K562 (cell line): ENCODE measurements around the gene GLRX. TPM values are rescaled to one million over a fixed set of nuclear protein-coding genes. Genes with fewer than 3 reads are reported as not detected.

Source experiments
- BRF1 ChIP-seq: IDR thresholded peaks from 3 replicates; pipeline ENCODE4 v1.6.1; 2011; ENCODE audit warnings: borderline replicate concordance, mild to moderate bottlenecking; ENCODE audit not compliant: insufficient read length; ENCODE audit errors: extremely low read depth
- NFXL1 ChIP-seq: fragments of 450-650 bp; formaldehyde crosslinking; IDR thresholded peaks from 2 replicates; pipeline ENCODE4 v1.4.0; 2021; ENCODE audit warnings: mild to moderate bottlenecking
- ZFX ChIP-seq: sonication (generic); formaldehyde crosslinking; IDR thresholded peaks from 2 replicates; pipeline ENCODE4 v1.8.0; 2022; ENCODE audit warnings: mild to moderate bottlenecking, missing genetic modification reagents, moderate library complexity
- ZNF277 ChIP-seq: fragments of 250-450 bp; sonication (Bioruptor Pico); IDR thresholded peaks from 2 replicates; pipeline ENCODE4 v1.8.0; 2022; ENCODE audit warnings: inconsistent platforms, mild to moderate bottlenecking, moderate library complexity, borderline replicate concordance
- ZNF77 ChIP-seq: fragments of 250-450 bp; sonication (Bioruptor Pico); IDR thresholded peaks from 2 replicates; pipeline ENCODE4 v1.5.0; 2020
- polyA plus RNA-seq, 8 experiments: library from polyadenylated mRNA; depleted of rRNA in 4 of 8; stranded (reverse) in 5 of 8; unstranded in 3 of 8; fragments of >200 nt; fragmentation: Nextera tagmentation in 2 of 8; fragmentation: Illumina TruSeq in 1 of 8; extraction: Ambion mirVana in 2 of 8; extraction: Trizol in 1 of 8; gene quantifications; 2 replicates each; pipeline versions ENCODE4 v1.2.1 to v1.2.3, GENCODE V29; 2011 to 2014; ENCODE audit warnings: inconsistent platforms in 1 of 8, missing spikeins in 1 of 8
- total RNA-seq, 7 experiments: library from RNA; depleted of rRNA in 6 of 7; stranded (reverse); fragments of >200 nt in 6 of 7; fragmentation: Illumina TruSeq in 2 of 7; extraction: Trizol in 2 of 7; gene quantifications; 2 replicates each; pipeline versions ENCODE4 v1.2.1 to v1.2.3, GENCODE V29; 2011 to 2021; ENCODE audit warnings: low replicate concordance in 1 of 7
- TF ChIP-seq, protein P1 (sequence below), 2 experiments: fragments of 450-650 bp; IDR thresholded peaks; 2 replicates each; pipeline ENCODE4 v1.6.1; 2016; ENCODE audit warnings: mild to moderate bottlenecking in 2 of 2, borderline replicate concordance in 1 of 2, low read depth in 1 of 2, moderate library complexity in 1 of 2
- TF ChIP-seq, protein P2 (sequence below), 2 experiments: fragments of 450-650 bp in 1 of 2; sonication (generic) in 1 of 2; formaldehyde crosslinking in 1 of 2; IDR thresholded peaks; 2 replicates each; pipeline versions ENCODE4 v1.7.1 to v1.9.0; 2016 to 2022; ENCODE audit warnings: inconsistent platforms in 1 of 2, mild to moderate bottlenecking in 1 of 2, missing genetic modification reagents in 1 of 2

GLRX gene
- total and polyA plus RNA-seq, 9 of the 15 experiments (the other 6 are each of a cell fraction or from before 2014, with no cell fraction given): 2.3 to 11.2 (median 4.6) TPM

GRCh38 chr5:95842854-95843544 is 20.5 kb upstream of the GLRX start (continued):
- no peak for TF ChIP-seq ZNF277 (CRISPR knock-in tag)
- TF ChIP-seq ZNF77 (CRISPR knock-in tag): no peak
- no peak for TF ChIP-seq BRF1
- TF ChIP-seq NFXL1 (CRISPR knock-in tag): no peak
- peak; percentile 64 for TF ChIP-seq ZFX
- TF ChIP-seq, protein P1, sequence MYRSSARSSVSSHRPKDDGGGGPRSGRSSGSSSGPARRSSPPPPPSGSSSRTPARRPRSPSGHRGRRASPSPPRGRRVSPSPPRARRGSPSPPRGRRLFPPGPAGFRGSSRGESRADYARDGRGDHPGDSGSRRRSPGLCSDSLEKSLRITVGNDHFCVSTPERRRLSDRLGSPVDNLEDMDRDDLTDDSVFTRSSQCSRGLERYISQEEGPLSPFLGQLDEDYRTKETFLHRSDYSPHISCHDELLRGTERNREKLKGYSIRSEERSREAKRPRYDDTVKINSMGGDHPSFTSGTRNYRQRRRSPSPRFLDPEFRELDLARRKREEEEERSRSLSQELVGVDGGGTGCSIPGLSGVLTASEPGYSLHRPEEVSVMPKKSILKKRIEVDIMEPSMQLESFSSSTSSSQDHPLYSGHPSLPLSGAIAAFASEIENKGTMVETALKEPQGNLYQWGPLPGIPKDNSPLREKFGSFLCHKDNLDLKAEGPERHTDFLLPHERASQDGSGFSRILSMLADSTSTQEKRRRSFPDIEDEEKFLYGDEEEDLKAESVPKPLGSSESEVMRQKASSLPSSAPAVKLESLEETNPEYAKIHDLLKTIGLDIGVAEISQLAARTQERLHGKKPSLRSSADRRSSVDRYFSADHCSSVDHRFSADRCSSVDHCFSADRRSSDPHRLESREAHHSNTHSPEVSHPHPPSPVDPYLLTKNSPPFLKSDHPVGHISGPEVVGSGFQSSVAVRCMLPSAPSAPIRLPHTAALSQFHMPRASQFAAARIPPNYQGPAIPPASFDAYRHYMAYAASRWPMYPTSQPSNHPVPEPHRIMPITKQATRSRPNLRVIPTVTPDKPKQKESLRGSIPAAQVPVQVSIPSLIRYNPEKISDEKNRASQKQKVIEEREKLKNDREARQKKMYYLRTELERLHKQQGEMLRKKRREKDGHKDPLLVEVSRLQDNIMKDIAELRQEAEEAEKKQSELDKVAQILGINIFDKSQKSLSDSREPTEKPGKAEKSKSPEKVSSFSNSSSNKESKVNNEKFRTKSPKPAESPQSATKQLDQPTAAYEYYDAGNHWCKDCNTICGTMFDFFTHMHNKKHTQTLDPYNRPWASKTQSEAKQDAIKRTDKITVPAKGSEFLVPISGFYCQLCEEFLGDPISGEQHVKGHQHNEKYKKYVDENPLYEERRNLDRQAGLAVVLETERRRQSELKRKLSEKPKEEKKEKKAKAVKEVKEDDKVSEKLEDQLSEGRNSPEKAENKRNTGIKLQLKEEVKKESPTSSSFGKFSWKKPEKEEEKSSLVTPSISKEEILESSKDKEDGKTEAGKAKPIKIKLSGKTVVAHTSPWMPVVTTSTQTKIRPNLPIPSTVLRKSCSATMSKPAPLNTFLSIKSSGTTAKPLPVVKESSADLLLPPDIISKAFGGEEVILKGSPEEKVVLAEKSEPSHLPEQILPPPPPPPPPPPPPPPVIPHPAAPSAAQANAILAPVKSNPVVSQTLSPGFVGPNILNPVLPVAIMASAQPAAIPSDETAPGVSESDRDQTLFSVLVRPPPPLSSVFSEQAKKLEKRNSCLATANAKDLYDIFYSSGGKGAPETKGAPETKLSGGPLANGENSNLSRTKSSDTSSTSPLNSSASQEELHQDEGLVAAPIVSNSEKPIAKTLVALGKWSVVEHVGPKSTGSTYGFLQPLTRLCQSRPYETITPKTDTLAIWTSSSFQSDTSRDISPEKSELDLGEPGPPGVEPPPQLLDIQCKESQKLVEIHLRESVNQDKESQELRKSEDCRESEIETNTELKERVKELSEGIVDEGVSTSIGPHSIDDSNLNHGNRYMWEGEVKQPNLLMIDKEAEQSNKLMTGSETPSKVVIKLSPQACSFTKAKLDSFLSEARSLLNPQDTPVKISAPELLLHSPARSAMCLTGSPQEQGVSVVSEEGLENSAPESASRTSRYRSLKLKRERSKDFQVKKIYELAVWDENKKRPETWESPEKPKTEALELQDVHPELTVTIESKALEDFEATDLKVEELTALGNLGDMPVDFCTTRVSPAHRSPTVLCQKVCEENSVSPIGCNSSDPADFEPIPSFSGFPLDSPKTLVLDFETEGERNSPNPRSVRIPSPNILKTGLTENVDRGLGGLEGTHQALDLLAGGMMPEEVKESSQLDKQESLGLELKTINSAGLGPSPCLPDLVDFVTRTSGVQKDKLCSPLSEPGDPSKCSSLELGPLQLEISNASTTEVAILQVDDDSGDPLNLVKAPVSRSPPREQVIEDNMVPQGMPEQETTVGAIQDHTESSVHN (IDR thresholded peaks at IDR 0.05; ENCODE audit: borderline replicate concordance in 1 of 2, low read depth in 1 of 2): no peak
- TF ChIP-seq, protein P2, sequence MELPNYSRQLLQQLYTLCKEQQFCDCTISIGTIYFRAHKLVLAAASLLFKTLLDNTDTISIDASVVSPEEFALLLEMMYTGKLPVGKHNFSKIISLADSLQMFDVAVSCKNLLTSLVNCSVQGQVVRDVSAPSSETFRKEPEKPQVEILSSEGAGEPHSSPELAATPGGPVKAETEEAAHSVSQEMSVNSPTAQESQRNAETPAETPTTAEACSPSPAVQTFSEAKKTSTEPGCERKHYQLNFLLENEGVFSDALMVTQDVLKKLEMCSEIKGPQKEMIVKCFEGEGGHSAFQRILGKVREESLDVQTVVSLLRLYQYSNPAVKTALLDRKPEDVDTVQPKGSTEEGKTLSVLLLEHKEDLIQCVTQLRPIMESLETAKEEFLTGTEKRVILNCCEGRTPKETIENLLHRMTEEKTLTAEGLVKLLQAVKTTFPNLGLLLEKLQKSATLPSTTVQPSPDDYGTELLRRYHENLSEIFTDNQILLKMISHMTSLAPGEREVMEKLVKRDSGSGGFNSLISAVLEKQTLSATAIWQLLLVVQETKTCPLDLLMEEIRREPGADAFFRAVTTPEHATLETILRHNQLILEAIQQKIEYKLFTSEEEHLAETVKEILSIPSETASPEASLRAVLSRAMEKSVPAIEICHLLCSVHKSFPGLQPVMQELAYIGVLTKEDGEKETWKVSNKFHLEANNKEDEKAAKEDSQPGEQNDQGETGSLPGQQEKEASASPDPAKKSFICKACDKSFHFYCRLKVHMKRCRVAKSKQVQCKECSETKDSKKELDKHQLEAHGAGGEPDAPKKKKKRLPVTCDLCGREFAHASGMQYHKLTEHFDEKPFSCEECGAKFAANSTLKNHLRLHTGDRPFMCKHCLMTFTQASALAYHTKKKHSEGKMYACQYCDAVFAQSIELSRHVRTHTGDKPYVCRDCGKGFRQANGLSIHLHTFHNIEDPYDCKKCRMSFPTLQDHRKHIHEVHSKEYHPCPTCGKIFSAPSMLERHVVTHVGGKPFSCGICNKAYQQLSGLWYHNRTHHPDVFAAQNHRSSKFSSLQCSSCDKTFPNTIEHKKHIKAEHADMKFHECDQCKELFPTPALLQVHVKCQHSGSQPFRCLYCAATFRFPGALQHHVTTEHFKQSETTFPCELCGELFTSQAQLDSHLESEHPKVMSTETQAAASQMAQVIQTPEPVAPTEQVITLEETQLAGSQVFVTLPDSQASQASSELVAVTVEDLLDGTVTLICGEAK (IDR thresholded peaks at IDR 0.05): 0 out of 2 replicates have a peak, but pooled peaks have one; percentile 2
- TF ChIP-seq, protein P2 (CRISPR knock-in tag; IDR thresholded peaks at IDR 0.05): no peak
